Stomach (tissue), 19 donors: ENCODE measurements around the gene TLR7. TPM values are rescaled to one million over a fixed set of nuclear protein-coding genes. Genes with fewer than 3 reads are reported as not detected.

Source experiments
- DNase-seq, 2 donors: peaks; one replicate each; pipeline versions ENCODE4 v3.0.0 to v3.0.0-alpha.2; 2013 to 2019
- H3K27ac ChIP-seq, 5 donors: fragments of 200-600 bp in 4 of 5; sonication (generic) in 4 of 5; one replicate each; pipeline ENCODE4 v1.5.1; 2013 to 2019; ENCODE audit warnings: mild to moderate bottlenecking in 1 of 5, moderate library complexity in 1 of 5
- H3K27me3 ChIP-seq, 3 donors: fragments of 200-600 bp; sonication (generic); one replicate each; pipeline ENCODE4 v1.5.1; 2017 to 2019; ENCODE audit warnings: mixed run types in 1 of 3
- H3K36me3 ChIP-seq, 4 donors: fragments of 200-600 bp; sonication (generic); 1 replicate in 3 of 4; 2 replicates in 1 of 4; pipeline ENCODE4 v1.5.1; 2016 to 2019
- H3K4me1 ChIP-seq, 4 donors: fragments of 200-600 bp; sonication (generic); one replicate each; pipeline ENCODE4 v1.5.1; 2016 to 2019
- H3K4me3 ChIP-seq, 4 donors: fragments of 200-600 bp; sonication (generic) in 3 of 4; one replicate each; pipeline ENCODE4 v1.5.1; 2016 to 2019; ENCODE audit warnings: mild to moderate bottlenecking in 1 of 4
- H3K9me3 ChIP-seq, 4 donors: fragments of 200-600 bp; sonication (generic); one replicate each; pipeline ENCODE4 v1.5.1; 2016 to 2019
- CTCF ChIP-seq, 7 experiments: fragments of 450-650 bp in 4 of 7; fragments of 200-600 bp in 3 of 7; sonication (generic) in 3 of 7; IDR thresholded peaks; one replicate each; pipeline ENCODE4 v1.5.1; 2016 to 2019; ENCODE audit warnings: antibody characterized with exemption in 7 of 7, control low read depth in 2 of 7, mild to moderate bottlenecking in 1 of 7
- EP300 ChIP-seq: sonication (generic); formaldehyde crosslinking; IDR thresholded peaks from one replicate; pipeline ENCODE4 v1.6.1; 2017; ENCODE audit warnings: antibody characterized with exemption
- POLR2A ChIP-seq, 4 donors: fragments of 450-650 bp; IDR thresholded peaks; one replicate each; pipeline ENCODE4 v1.6.1; 2016; ENCODE audit warnings: antibody characterized with exemption in 4 of 4, control low read depth in 2 of 4, mild to moderate bottlenecking in 1 of 4, moderate library complexity in 1 of 4
- POLR2AphosphoS5 ChIP-seq, 3 donors: sonication (generic); formaldehyde crosslinking; IDR thresholded peaks; one replicate each; pipeline ENCODE4 v1.6.1; 2016; ENCODE audit warnings: antibody characterized with exemption in 3 of 3
- WGBS, 5 donors: extraction: QIAGEN DNeasy Blood & Tissue Kit in 3 of 5; methylation state at CpG; one replicate each; pipeline versions ENCODE4 v1.1.5 to v1.1.7; 2013 to 2018; 5-methylcytosine and 5-hydroxymethylcytosine counted together
- intact Hi-C: fragments of 100-400 bp; cut with DNase I; formaldehyde crosslinking; loops from one replicate; pipeline ENCODE4 v1.15.1; 2023; ENCODE audit warnings: low total_unique reads
- long read RNA-seq, 10 donors: transcript quantifications; one replicate each; lab custom pipeline, GENCODE V29; 2026
- polyA plus RNA-seq, 3 donors: library from polyadenylated mRNA; stranded (reverse); fragments of 200-250 nt; gene quantifications; one replicate each; pipeline ENCODE4 v1.2.3, GENCODE V29; 2013
- total RNA-seq, 5 donors: library from RNA; depleted of rRNA; stranded (reverse); fragments of >200 nt; gene quantifications; one replicate each; pipeline versions ENCODE4 v1.1.0 to v1.2.3, GENCODE V29; 2014 to 2016
- donor health status: healthy with polysubstance abuse.
- donor health status: Bipolar disorder and iron deficiency.
- donor health status: healthy.

Gene TLR7
- total RNA-seq, result 1 to 10 TPM in 1 of 5 donors, under 1 TPM in 2, not detected in 2; 0.55 to 1.2 (median 0.87) TPM
- polyA plus RNA-seq, result under 1 TPM; 0.08 to 0.31 (median 0.12) TPM
- long read RNA-seq, donor 1, result 0 reads
- long read RNA-seq, donor 2, result 0 reads
- long read RNA-seq, donor 3, result 0 reads
- long read RNA-seq, donor 4, result 0 reads
- long read RNA-seq, donor 5, result 0 reads
- long read RNA-seq, donor 6, result 0 reads
- long read RNA-seq, donor 7, result 0 reads
- long read RNA-seq, donor 8, result 0 reads
- long read RNA-seq, donor 9, result 0 reads
- long read RNA-seq, donor 10, result 0 reads

- Histone ChIP-seq H3K27ac (no peak within 1 kb of the TSS), H3K9me3 (peaks cover 0 to 24% (median 10%) of the 10 kb centered on the region in 4 donors), H3K36me3 (no peaks in the 10 kb centered on the region), H3K27me3 (no peaks in the 10 kb centered on the region), H3K4me3 (no peak within 1 kb of the TSS), H3K4me1 (no peaks in the 10 kb centered on the region)
- DNase-seq, result no peak
- no peak for TF ChIP-seq POLR2AphosphoS5 (IDR thresholded peaks at IDR 0.05)
- TF ChIP-seq CTCF (IDR thresholded peaks at IDR 0.05), result no peak
- no peak for TF ChIP-seq EP300
- TF ChIP-seq POLR2A (IDR thresholded peaks at IDR 0.05), result no peak
- 62 to 76% (median 66%) methylated on average over 6 to 7 of the region's 7 CpGs for WGBS, 5 donors
- intact Hi-C loops, result no loop called here
Observed at GRCh38 chrX:12866451-12867377, at the start of gene TLR7. Gene TLR7 (plus strand): TSS chrX:12867072. CDS start chrX:12867579, 507 bp downstream.

- TF ChIP-seq CTCF (IDR thresholded peaks at IDR 0.05) (no peak), POLR2AphosphoS5 (IDR thresholded peaks at IDR 0.05) (no peak), POLR2A (IDR thresholded peaks at IDR 0.05) (no peak), EP300 (no peak)
- WGBS, 5 donors, result 66 to 98% (median 75%) methylated on average over 4 to 5 of the region's 5 CpGs
- intact Hi-C loops, result loop anchor here (5.0 kb wide), 1 partner anchor 80 kb away; no protein-coding TSS in a partner anchor
- no peak overlapping the region for H3K27ac ChIP-seq
- peaks cover 0 to 41% (median 26%) of the 10 kb centered on the region in 4 donors for H3K36me3 ChIP-seq
- H3K27me3 ChIP-seq, result peaks cover 0 to 5% (median 0%) of the 10 kb centered on the region in 3 donors
- H3K9me3 ChIP-seq, result no peaks in the 10 kb centered on the region
- H3K4me3 ChIP-seq, result no peak overlapping the region
- H3K4me1 ChIP-seq, result no peaks in the 10 kb centered on the region
- DNase-seq, result no peak
Observed at GRCh38 chrX:12817528-12817927, 49.3 kb upstream of the TLR7 start.

DNA sequence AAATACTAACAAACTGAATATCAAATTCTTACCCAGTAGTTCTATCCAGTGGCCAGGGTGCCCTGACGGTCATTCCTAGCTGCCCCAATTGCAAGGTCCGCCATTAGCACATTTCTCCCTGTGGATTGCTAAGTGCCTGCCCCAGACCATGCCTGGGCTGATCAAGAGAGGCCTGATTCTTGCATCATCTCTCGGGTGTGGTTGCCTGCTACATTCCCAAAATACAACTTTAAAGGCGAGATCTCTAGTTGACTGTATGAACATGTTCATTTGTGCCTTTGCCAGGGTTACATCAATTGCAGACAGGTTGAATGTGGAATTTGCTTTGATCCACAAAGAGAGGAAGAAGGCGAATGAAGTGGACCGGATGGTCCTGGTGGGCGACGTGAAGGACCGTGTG is 47.6 kb upstream of the TLR7 start:
- Histone ChIP-seq H3K4me1 (no peaks in the 10 kb centered on the region), H3K9me3 (no peaks in the 10 kb centered on the region), H3K36me3 (peaks cover 0 to 41% (median 38%) of the 10 kb centered on the region in 4 donors), H3K27ac (no peak overlapping the region), H3K27me3 (peaks cover 0 to 5% (median 0%) of the 10 kb centered on the region in 3 donors), H3K4me3 (no peak overlapping the region)
- 93 to 95% (median 94%) methylated on average over 9 of the region's 9 CpGs for WGBS, 5 donors
- intact Hi-C loops, result loop anchor here (5.0 kb wide), 1 partner anchor 78 kb away; no protein-coding TSS in a partner anchor
- DNase-seq, result no peak
- TF ChIP-seq EP300 (no peak), CTCF (IDR thresholded peaks at IDR 0.05) (no peak), POLR2A (IDR thresholded peaks at IDR 0.05) (no peak), POLR2AphosphoS5 (IDR thresholded peaks at IDR 0.05) (no peak)

GRCh38 chrX:12820737-12821136 is 46.1 kb upstream of the TLR7 start:
- H3K36me3 ChIP-seq, result peaks cover 0 to 48% (median 44%) of the 10 kb centered on the region in 4 donors
- intact Hi-C loops, result no loop called here
- 76 to 94% (median 84%) methylated on average over 7 of the region's 7 CpGs for WGBS, 5 donors
- H3K4me3 ChIP-seq, result no peak overlapping the region
- H3K9me3 ChIP-seq, result no peaks in the 10 kb centered on the region
- TF ChIP-seq CTCF (IDR thresholded peaks at IDR 0.05), result no peak
- TF ChIP-seq EP300, result no peak
- TF ChIP-seq POLR2A (IDR thresholded peaks at IDR 0.05), result no peak
- TF ChIP-seq POLR2AphosphoS5 (IDR thresholded peaks at IDR 0.05), result no peak
- H3K27me3 ChIP-seq, result peaks cover 0 to 5% (median 0%) of the 10 kb centered on the region in 3 donors
- H3K4me1 ChIP-seq, result no peaks in the 10 kb centered on the region
- no peak overlapping the region for H3K27ac ChIP-seq
- no peak for DNase-seq
